ENCODE results near the gene ARRB1.

DNA sequence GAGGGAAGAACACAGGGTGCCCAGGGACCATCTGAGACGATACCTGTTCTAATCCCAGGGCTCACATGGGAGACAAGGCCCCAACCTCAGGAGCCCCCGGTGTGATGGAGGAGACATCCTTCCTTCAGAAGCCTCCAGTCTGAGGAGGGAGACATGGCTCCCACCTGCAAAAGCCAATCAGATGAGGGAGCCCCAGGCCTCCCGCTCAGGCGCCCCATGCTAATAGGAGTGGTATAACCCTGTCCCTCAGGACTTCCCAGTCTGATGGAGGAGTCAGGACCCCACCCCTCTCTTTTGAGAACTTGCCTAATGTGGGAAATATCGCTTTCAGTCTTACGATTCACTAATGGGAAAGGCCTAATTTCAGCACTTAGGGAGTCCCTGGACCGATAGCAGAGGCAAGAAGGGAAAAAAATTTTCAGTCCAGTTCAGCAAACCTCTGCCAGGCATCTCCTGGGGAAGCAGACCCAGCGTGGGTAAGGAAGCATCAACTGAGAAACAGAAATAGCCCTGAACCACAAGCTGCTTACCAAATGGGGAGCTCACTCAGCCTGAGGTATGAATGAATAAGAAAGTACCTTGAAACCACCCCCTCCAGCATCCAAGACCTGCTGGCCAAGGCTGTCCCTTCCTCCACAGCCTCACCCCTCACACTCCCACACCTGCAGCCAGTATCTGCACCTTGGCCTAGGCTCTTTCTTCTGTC, 5.9 kb downstream of the ARRB1 start:
- TF ChIP-seq, protein P1, sequence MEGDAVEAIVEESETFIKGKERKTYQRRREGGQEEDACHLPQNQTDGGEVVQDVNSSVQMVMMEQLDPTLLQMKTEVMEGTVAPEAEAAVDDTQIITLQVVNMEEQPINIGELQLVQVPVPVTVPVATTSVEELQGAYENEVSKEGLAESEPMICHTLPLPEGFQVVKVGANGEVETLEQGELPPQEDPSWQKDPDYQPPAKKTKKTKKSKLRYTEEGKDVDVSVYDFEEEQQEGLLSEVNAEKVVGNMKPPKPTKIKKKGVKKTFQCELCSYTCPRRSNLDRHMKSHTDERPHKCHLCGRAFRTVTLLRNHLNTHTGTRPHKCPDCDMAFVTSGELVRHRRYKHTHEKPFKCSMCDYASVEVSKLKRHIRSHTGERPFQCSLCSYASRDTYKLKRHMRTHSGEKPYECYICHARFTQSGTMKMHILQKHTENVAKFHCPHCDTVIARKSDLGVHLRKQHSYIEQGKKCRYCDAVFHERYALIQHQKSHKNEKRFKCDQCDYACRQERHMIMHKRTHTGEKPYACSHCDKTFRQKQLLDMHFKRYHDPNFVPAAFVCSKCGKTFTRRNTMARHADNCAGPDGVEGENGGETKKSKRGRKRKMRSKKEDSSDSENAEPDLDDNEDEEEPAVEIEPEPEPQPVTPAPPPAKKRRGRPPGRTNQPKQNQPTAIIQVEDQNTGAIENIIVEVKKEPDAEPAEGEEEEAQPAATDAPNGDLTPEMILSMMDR (IDR thresholded peaks at IDR 0.05; ENCODE audit: low read depth, low read length) = no peak
- TF ChIP-seq, protein P2, sequence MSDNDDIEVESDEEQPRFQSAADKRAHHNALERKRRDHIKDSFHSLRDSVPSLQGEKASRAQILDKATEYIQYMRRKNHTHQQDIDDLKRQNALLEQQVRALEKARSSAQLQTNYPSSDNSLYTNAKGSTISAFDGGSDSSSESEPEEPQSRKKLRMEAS (IDR thresholded peaks at IDR 0.05; ENCODE audit: low read depth, low read length) = no peak
- no peak for TF ChIP-seq POLR2A (IDR thresholded peaks at IDR 0.05; ENCODE audit: extremely low read depth, insufficient read length)
